ENCODE measurements around the gene PXDN.

- no peak for TF ChIP-seq CTCF (IDR thresholded peaks at IDR 0.05)
- no peak for TF ChIP-seq POLR2A (IDR thresholded peaks at IDR 0.05)
Measured at GRCh38 chr2:1632510-1632909, 111.8 kb downstream of the PXDN start.
